H1 (cell line): ENCODE measurements around the gene FXYD3. TPM values are rescaled to one million over a fixed set of nuclear protein-coding genes. Genes with fewer than 3 reads are reported as not detected.

Source experiments
- BACH1 ChIP-seq: IDR thresholded peaks from 2 replicates; pipeline ENCODE4 v1.6.1; 2012; ENCODE audit warnings: low read length, improper control_type of control experiment
- CHD2 ChIP-seq: IDR thresholded peaks from 2 replicates; pipeline ENCODE4 v1.6.1; 2012; ENCODE audit warnings: low read length, improper control_type of control experiment
- EP300 ChIP-seq, 2 experiments: IDR thresholded peaks; 1 replicate in 1 of 2; 2 replicates in 1 of 2; pipeline ENCODE4 v1.6.1; 2011 to 2012; ENCODE audit warnings: low read depth in 2 of 2, low read length in 2 of 2, mild to moderate bottlenecking in 2 of 2, borderline replicate concordance in 1 of 2, inconsistent platforms in 1 of 2, moderate library complexity in 1 of 2
- HDAC2 ChIP-seq, 2 experiments: fragments of 300-600 bp in 1 of 2; sonication (generic) in 1 of 2; IDR thresholded peaks; 2 replicates each; pipeline ENCODE4 v1.6.1; 2011 to 2012; ENCODE audit warnings: low read depth in 2 of 2, low read length in 2 of 2, mild to moderate bottlenecking in 2 of 2, moderate library complexity in 2 of 2, borderline replicate concordance in 1 of 2, inconsistent platforms in 1 of 2
- NRF1 ChIP-seq: IDR thresholded peaks from 2 replicates; pipeline ENCODE4 v1.6.1; 2011; ENCODE audit warnings: mild to moderate bottlenecking, low read depth, low read length, improper control_type of control experiment
- SRF ChIP-seq: IDR thresholded peaks from 2 replicates; pipeline ENCODE4 v1.6.1; 2011; ENCODE audit warnings: mild to moderate bottlenecking, low read depth, low read length, moderate library complexity
- ZNF274 ChIP-seq: IDR thresholded peaks from 2 replicates; pipeline ENCODE4 v1.7.0; 2012; ENCODE audit warnings: low read length, borderline replicate concordance; ENCODE audit errors: extremely low read depth
- polyA plus RNA-seq, 7 experiments: library from polyadenylated mRNA; depleted of rRNA in 3 of 7; stranded (reverse) in 5 of 7; unstranded in 2 of 7; fragments of >200 nt in 5 of 7; fragments of 200-250 nt in 2 of 7; gene quantifications; 1 replicate in 5 of 7; 2 replicates in 1 of 7; 4 replicates in 1 of 7; pipeline versions ENCODE4 v1.2.1 to v1.2.3, GENCODE V29; 2011 to 2013; ENCODE audit warnings: missing spikeins in 2 of 7, mixed read lengths in 2 of 7
- total RNA-seq: library from RNA; stranded (reverse); fragmentation: NEBNext Ultra II Directional; extraction: Animal tissue kit (Norgen Biotek cat#: 25700); gene quantifications from 2 replicates; pipeline ENCODE4 v1.2.1, GENCODE V29; 2021
- TF ChIP-seq, protein P1 (sequence below): IDR thresholded peaks from 2 replicates; pipeline ENCODE4 v1.6.1; 2012; ENCODE audit warnings: inconsistent platforms

The FXYD3 gene
- total and polyA plus RNA-seq, 2 of the 8 experiments (the other 6 are each of a cell fraction or from before 2014, with no cell fraction given), result 0.33 TPM; not detected in 1

DNA sequence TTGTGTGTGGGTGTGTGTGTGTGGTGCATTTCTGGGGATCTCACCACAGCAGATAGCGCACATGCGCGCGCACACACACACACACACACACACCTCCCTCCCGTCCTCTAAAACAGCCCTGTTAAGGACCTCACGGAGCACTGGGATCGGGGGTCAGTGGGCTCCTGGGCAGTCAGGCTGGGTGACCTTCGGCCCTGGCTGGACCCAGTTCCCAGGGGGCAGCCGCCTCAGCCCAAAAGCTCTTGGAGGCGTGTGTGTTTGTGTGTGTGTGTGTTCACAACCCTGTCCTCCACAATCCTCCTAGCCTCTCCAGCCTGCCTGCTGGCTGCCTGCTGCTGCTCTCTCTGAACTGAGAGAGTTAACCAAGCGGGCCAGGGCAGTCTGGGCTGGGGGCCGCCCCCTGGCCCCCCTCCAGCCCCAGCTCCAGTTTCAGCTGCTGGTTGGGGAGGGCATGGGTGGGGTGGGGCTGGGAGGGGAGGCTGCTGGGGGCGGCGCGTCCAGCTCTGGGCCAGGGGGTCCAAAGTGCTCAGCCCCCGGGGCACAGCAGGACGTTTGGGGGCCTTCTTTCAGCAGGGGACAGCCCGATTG, 22.8 kb downstream of the FXYD3 start, which contains the start of gene FXYD1 (continued):
- no peak for TF ChIP-seq EP300 (IDR thresholded peaks at IDR 0.05; ENCODE audit: borderline replicate concordance in 1 of 2, low read depth in 2 of 2, low read length in 2 of 2)
- TF ChIP-seq HDAC2 (IDR thresholded peaks at IDR 0.05; ENCODE audit: borderline replicate concordance in 1 of 2, low read depth in 2 of 2, low read length in 2 of 2), result no peak
- TF ChIP-seq SRF, result no peak
- TF ChIP-seq BACH1, result no peak
- TF ChIP-seq, protein P1, sequence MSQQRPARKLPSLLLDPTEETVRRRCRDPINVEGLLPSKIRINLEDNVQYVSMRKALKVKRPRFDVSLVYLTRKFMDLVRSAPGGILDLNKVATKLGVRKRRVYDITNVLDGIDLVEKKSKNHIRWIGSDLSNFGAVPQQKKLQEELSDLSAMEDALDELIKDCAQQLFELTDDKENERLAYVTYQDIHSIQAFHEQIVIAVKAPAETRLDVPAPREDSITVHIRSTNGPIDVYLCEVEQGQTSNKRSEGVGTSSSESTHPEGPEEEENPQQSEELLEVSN, result no peak
- TF ChIP-seq CHD2, result no peak
- TF ChIP-seq NRF1, result no peak
- no peak for TF ChIP-seq ZNF274
